A549 (cell line): ENCODE results near the gene FAM9B.

Experiments used
- ATOH8 ChIP-seq: fragments of 250-450 bp; sonication (Bioruptor Pico); IDR thresholded peaks from 2 replicates; pipeline ENCODE4 v1.5.0; 2020; ENCODE audit warnings: low read depth, mild to moderate bottlenecking, moderate library complexity
- CBX8 ChIP-seq: fragments of 200-600 bp; sonication (generic); IDR thresholded peaks from 2 replicates; pipeline ENCODE4 v1.6.1; 2016
- CTCF ChIP-seq: fragments of >200 bp; sonication (Bioruptor Twin); formaldehyde crosslinking; IDR thresholded peaks from 3 replicates; pipeline ENCODE4 v1.5.1; 2016
- E2F6 ChIP-seq: IDR thresholded peaks from 2 replicates; pipeline ENCODE4 v1.6.1; 2012; ENCODE audit warnings: low read depth, borderline replicate concordance
- ESRRA ChIP-seq: fragments of 150-350 bp; IDR thresholded peaks from 2 replicates; pipeline ENCODE4 v1.6.1; 2014; ENCODE audit warnings: mild to moderate bottlenecking, low read length, borderline replicate concordance
- HOXB5 ChIP-seq: fragments of 250-450 bp; sonication (Bioruptor Pico); IDR thresholded peaks from 2 replicates; pipeline ENCODE4 v1.5.0; 2020; ENCODE audit warnings: mild to moderate bottlenecking, moderate library complexity
- KDM1A ChIP-seq: fragments of 200-600 bp; sonication (generic); IDR thresholded peaks from 2 replicates; pipeline ENCODE4 v1.6.1; 2016; ENCODE audit warnings: low read depth, mild to moderate bottlenecking
- MAFK ChIP-seq: fragments of 450-650 bp; IDR thresholded peaks from 2 replicates; pipeline ENCODE4 v1.6.1; 2014; ENCODE audit not compliant: partially characterized antibody
- MAX ChIP-seq: IDR thresholded peaks from 2 replicates; pipeline ENCODE4 v1.6.1; 2012
- POLR2A ChIP-seq: IDR thresholded peaks from 2 replicates; pipeline ENCODE4 v1.6.1; 2012; ENCODE audit warnings: mild to moderate bottlenecking, low read length
- RAD21 ChIP-seq, 2 experiments: fragments of >200 bp in 1 of 2; sonication (Bioruptor Twin) in 1 of 2; formaldehyde crosslinking in 1 of 2; IDR thresholded peaks in 1 of 2; conservative IDR thresholded peaks in 1 of 2; 2 replicates in 1 of 2; 3 replicates in 1 of 2; pipeline ENCODE4 v1.6.1; 2012 to 2018; ENCODE audit warnings: inconsistent platforms in 1 of 2

- TF ChIP-seq KDM1A (no peak), CTCF (no peak), RAD21 (conservative IDR thresholded peaks at IDR 0.05 in 1 of 2, IDR thresholded peaks at IDR 0.05 in 1 of 2) (no peak), ESRRA (no peak), HOXB5 (CRISPR knock-in tag) (no peak), MAX (no peak), CBX8 (no peak), POLR2A (no peak), E2F6 (no peak), MAFK (no peak), ATOH8 (CRISPR knock-in tag) (no peak)
These were observed 748 bp downstream of the FAM9B start for GRCh38 chrX:9033179-9033578.
